Fibroblast of peridontal ligament (primary cell): Measurements from ENCODE around the gene NDUFA8.
"Not testable (repeated sequence)": the region's sequence is repeated elsewhere in the genome, so short reads cannot be mapped to it uniquely, and the experiment has no call there.

Experiments
- DNase-seq: peaks from one replicate; pipeline ENCODE4 v3.0.0-alpha.2; 2010; ENCODE audit errors: extremely low read depth

NDUFA8 gene

GRCh38 chr9:122121391-122121790, 38.2 kb downstream of the NDUFA8 start:
- no peak for DNase-seq

- no peak for DNase-seq
Observed at GRCh38 chr9:122120316-122121071, 39.1 kb downstream of the NDUFA8 start.

GRCh38 chr9:122119721-122120120, 39.9 kb downstream of the NDUFA8 start:
- DNase-seq: no peak

GRCh38 chr9:122119166-122119521, 40.4 kb downstream of the NDUFA8 start:
- no peak for DNase-seq

GRCh38 chr9:122118343-122119165, 41.0 kb downstream of the NDUFA8 start:
- DNase-seq: no peak

- DNase-seq: not testable (repeated sequence)
Observed at GRCh38 chr9:122117241-122117640, 42.3 kb downstream of the NDUFA8 start.

GRCh38 chr9:122116448-122117173, 43.0 kb downstream of the NDUFA8 start:
- DNase-seq: no peak

- DNase-seq: no peak
Observed at GRCh38 chr9:122116040-122116439, 43.5 kb downstream of the NDUFA8 start.

- no peak for DNase-seq
Observed at GRCh38 chr9:122115176-122116035, 44.2 kb downstream of the NDUFA8 start.

- no peak for DNase-seq
Observed at GRCh38 chr9:122113574-122113973, 46.0 kb downstream of the NDUFA8 start.

GRCh38 chr9:122112238-122112637, 47.3 kb downstream of the NDUFA8 start:
- DNase-seq: no peak

- no peak for DNase-seq
Observed at GRCh38 chr9:122111413-122112085, 48.0 kb downstream of the NDUFA8 start.

GRCh38 chr9:122110100-122110833, 49.3 kb downstream of the NDUFA8 start:
- no peak for DNase-seq

GRCh38 chr9:122109035-122109813, 50.4 kb downstream of the NDUFA8 start:
- no peak for DNase-seq

- DNase-seq: no peak
Observed at GRCh38 chr9:122107291-122107805, 52.2 kb downstream of the NDUFA8 start.

GRCh38 chr9:122106576-122106975, 53.0 kb downstream of the NDUFA8 start:
- DNase-seq: peak; percentile 55

- no peak for DNase-seq
Observed at GRCh38 chr9:122103985-122104384, 55.6 kb downstream of the NDUFA8 start.

GRCh38 chr9:122102156-122102555, 57.4 kb downstream of the NDUFA8 start:
- DNase-seq: no peak

- DNase-seq: no peak
Observed at GRCh38 chr9:122100756-122101155, 58.8 kb downstream of the NDUFA8 start.
